Bronchial epithelial cell (primary cell): ENCODE results near the gene RUFY1. TPM values are rescaled to one million over a fixed set of nuclear protein-coding genes. Genes with fewer than 3 reads are reported as not detected.

Experiments
- DNase-seq: peaks from one replicate; pipeline ENCODE4 v3.0.0-alpha.2; 2010; ENCODE audit warnings: low read depth
- FAIRE-seq: peaks from 2 replicates; lab custom pipeline; 2011; peaks lifted over from hg19 to GRCh38; lab: Jason Lieb, UNC
- H3K27me3 ChIP-seq: 2 replicates; pipeline ENCODE4 v1.5.1; 2011; ENCODE audit warnings: low read length; ENCODE audit not compliant: control insufficient read depth, insufficient read depth
- H3K36me3 ChIP-seq: 2 replicates; pipeline ENCODE4 v1.5.1; 2011; ENCODE audit warnings: low read length; ENCODE audit not compliant: control insufficient read depth, insufficient read depth
- H3K4me3 ChIP-seq: 2 replicates; pipeline ENCODE4 v1.5.1; 2011; ENCODE audit warnings: mild to moderate bottlenecking, low read depth, low read length, control low read depth
- CTCF ChIP-seq: IDR thresholded peaks from 2 replicates; pipeline ENCODE4 v1.5.1; 2011; ENCODE audit warnings: mild to moderate bottlenecking, moderate library complexity, low read length, control low read depth, inconsistent platforms; ENCODE audit not compliant: insufficient read depth, severe bottlenecking
- total RNA-seq: library from RNA; depleted of rRNA; stranded (reverse); fragments of >200 nt; gene quantifications from 2 replicates; pipeline ENCODE4 v1.2.1, GENCODE V29; 2014

RUFY1 gene
- total RNA-seq, 1 donor from 2014 or later: 32.9 TPM

DNA sequence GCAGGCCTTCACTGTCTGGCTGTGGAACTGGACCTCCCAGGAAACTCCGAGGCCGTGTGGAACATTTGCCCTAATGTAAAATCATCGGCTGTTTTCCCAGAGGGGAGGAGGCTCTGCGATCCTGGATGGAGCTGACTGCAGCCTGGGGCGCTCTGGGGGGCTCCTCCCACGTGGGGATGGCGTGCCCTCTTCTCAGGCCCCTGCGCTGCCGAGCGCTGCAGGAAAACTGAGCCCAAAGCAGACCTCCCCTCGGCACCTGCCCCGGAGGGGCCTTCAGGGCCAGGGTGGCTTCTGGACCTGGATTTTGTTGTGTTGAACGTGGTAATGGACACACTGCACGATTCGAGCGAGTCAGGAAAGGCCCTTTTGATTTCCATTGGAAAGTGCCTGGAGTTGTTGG is 49.2 kb downstream of the RUFY1 start:
- DNase-seq: no peak
- H3K36me3 ChIP-seq: peaks cover 20% of the 10 kb centered on the region
- no peak for FAIRE-seq
- no peak overlapping the region for H3K4me3 ChIP-seq
- H3K27me3 ChIP-seq: no peaks in the 10 kb centered on the region
- TF ChIP-seq CTCF: no peak

DNA sequence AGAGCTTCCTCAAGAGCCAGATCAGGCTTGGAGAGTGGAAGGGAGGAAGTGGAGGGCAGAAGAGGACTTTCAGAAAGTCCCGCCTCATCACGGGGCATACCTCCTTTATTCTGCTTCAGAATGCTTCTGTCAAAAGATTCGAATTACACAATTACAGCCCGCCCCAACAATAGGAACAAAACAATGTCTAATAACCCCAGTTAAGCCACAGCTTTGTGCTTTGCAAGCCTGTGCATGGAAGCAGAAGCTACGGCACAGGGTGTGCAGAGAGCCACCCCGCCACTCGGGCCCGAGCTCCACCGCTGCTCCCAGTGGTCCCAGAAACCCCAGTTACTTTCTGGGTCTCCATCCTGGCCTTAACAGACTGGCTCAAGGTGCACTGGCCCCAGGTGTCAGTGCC is 49.6 kb downstream of the RUFY1 start:
- DNase-seq (no peak), FAIRE-seq (peak; percentile 36)
- no peak for TF ChIP-seq CTCF

DNA sequence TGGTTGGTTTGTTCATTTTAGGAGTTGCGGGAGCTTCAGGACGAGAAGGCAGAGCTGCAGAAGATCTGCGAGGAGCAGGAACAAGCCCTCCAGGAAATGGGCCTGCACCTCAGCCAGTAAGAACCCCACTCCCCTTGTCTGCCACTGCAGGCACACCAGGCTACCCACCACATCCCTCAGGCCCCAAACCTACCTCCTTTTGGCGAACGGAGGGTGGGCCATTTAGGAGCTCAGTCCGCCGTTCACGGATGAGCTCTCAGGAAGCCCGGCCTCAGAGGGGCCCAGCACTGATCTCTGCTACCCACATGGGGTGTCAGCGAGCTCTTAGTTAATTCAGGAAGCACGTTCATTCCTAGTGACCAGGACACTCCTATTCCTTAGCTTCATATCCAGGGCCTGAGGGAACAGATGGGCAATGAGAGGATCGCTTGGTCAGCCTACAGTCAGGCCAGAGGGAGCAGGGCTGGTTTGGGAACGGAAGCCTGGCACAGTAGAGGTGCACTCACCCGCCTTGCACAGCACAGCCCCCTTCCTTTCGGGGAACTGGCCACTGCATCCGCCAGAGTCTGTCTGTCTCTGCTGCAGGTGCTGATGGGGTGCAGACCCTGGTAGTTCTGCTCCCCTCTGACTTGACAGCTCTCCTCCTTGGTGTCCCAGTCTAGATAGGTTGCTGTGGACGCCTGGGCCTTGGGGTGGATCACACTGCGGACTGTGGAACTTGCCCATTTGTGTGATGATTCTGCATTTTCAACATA is 51.7 kb downstream of the RUFY1 start:
- DNase-seq: no peak
- no peak for FAIRE-seq
- no peaks in the 10 kb centered on the region for H3K27me3 ChIP-seq
- TF ChIP-seq CTCF: no peak
- peaks cover 24% of the 10 kb centered on the region for H3K36me3 ChIP-seq
- no peak overlapping the region for H3K4me3 ChIP-seq

More for the DNA sequence above, 49.6 kb downstream of the RUFY1 start:
- Histone ChIP-seq H3K36me3 (peaks cover 18% of the 10 kb centered on the region), H3K4me3 (no peak overlapping the region), H3K27me3 (no peaks in the 10 kb centered on the region)

GRCh38 chr5:179603308-179603707 is 53.0 kb downstream of the RUFY1 start:
- no peak for DNase-seq
- no peak for FAIRE-seq
- H3K4me3 ChIP-seq: no peak overlapping the region
- no peaks in the 10 kb centered on the region for H3K27me3 ChIP-seq
- no peak for TF ChIP-seq CTCF
- peaks cover 24% of the 10 kb centered on the region for H3K36me3 ChIP-seq

DNA sequence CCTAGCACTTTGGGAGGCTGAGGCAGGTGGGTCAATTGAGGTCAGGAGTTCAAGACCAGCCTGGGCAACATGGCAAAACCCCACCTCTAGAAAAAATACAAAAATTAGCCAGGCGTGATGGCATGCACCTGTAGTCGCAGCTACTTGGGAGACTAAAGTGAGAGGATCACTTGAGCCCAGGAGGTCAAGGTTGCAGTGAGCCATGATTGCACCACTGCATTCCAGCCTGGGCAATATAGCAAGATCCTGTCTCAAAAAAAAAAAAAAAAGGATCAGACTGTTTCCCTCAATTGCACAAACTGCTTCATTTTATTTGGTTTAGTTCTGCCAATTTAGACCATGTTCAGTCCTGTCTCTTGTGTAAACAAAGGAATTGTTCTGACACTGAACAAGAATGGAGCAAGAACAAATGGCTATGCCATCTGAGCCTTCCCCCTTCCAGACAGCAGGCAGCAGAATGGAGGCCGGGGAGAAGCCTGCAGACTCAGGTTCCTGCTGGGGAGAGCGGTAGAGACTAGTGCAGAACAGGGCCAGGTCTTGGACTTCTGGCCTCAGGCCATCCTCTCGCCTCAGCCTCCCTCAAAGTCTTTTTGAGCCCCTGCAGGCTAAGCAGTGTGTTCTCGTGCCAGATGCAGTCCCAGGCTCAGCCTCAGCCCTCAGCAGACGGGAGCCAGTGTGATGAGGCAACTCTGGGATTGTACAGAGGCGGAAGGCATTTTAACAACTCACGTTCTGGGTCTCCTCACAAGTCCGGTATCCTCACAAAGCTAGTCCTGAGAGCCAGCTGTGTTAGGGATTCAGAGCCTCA is 54.9 kb downstream of the RUFY1 start:
- no peak for TF ChIP-seq CTCF
- no peak overlapping the region for H3K4me3 ChIP-seq
- DNase-seq: peak; percentile 48
- H3K36me3 ChIP-seq: peaks cover 20% of the 10 kb centered on the region
- FAIRE-seq: peak; percentile 88
- no peaks in the 10 kb centered on the region for H3K27me3 ChIP-seq
